GM12878 (cell line): ENCODE measurements around the gene SMIM44. TPM values are rescaled to one million over a fixed set of nuclear protein-coding genes. Genes with fewer than 3 reads are reported as not detected.
A peak's percentile ranks its signal among the peaks of the same experiment; 100 is the strongest.

Experiments used
- ATAC-seq: fragments of 200-7000 bp; cut with Tn5 transposase; 3 replicates; pipeline ENCODE4 v1.9.1; 2020; ENCODE audit warnings: mild to moderate bottlenecking, moderate library complexity
- BruUV-seq: library from RNA; stranded (reverse); fragments of 400-500 nt; replicated peaks from 2 replicates; lab custom pipeline; 2021; lab: Mats Ljungman, UMichigan
- CTCF ChIA-PET: fragments of 300-600 bp; sonication (Branson Sonifier 250); formaldehyde crosslinking; extraction: SDS; loops from one replicate; lab custom pipeline; 2021; ENCODE audit warnings: inconsistent platforms; lab: Yijun Ruan, JAX
- POLR2A ChIA-PET: fragments of 350-600 bp; formaldehyde crosslinking; extraction: SDS; loops from one replicate; lab custom pipeline; 2021; ENCODE audit warnings: inconsistent platforms; lab: Charles Lee
- RAD21 ChIA-PET: fragments of 300-600 bp; sonication (Branson Sonifier 250); formaldehyde crosslinking; loops from one replicate; lab custom pipeline; 2023; ENCODE audit warnings: antibody characterized with exemption; ENCODE audit not compliant: unreplicated experiment; lab: Charles Lee
- SMC1A ChIA-PET: fragments of 300-600 bp; sonication (Branson Sonifier 250); formaldehyde crosslinking; loops from one replicate; lab custom pipeline; 2023; ENCODE audit not compliant: unreplicated experiment, uncharacterized antibody; lab: Charles Lee
- DNase-seq: peaks from one replicate; pipeline ENCODE4 v3.0.0-alpha.2; 2011; ENCODE audit warnings: low read depth, low spot score
- FAIRE-seq: peaks from 3 replicates; lab custom pipeline; 2011; peaks lifted over from hg19 to GRCh38; lab: Jason Lieb, UNC
- H2AFZ ChIP-seq: 2 replicates; pipeline ENCODE4 v1.6.0; 2011; ENCODE audit warnings: low read depth, low read length, control low read depth; ENCODE audit not compliant: control insufficient read depth
- H3K27ac ChIP-seq: 2 replicates; pipeline ENCODE4 v1.5.1; 2011; ENCODE audit warnings: control low read depth; ENCODE audit not compliant: control insufficient read depth, insufficient read depth
- H3K27me3 ChIP-seq, 2 experiments: replicated peaks in 1 of 2; 2 replicates each; pipeline versions ENCODE4 v1.6.0 to v1.6.1; 2011; ENCODE audit warnings: low read length in 1 of 2; ENCODE audit not compliant: control insufficient read depth in 2 of 2, insufficient read depth in 2 of 2
- H3K36me3 ChIP-seq, 2 experiments: 2 replicates each; pipeline ENCODE4 v1.5.1; 2011; ENCODE audit warnings: low read length in 1 of 2; ENCODE audit not compliant: control insufficient read depth in 2 of 2, insufficient read depth in 2 of 2
- H3K4me1 ChIP-seq: 2 replicates; pipeline ENCODE4 v1.6.1; 2011; ENCODE audit warnings: mild to moderate bottlenecking, low read length, moderate library complexity, mixed read lengths; ENCODE audit not compliant: control insufficient read depth, insufficient read depth
- H3K4me2 ChIP-seq: 2 replicates; pipeline ENCODE4 v1.6.0; 2011; ENCODE audit warnings: control low read depth; ENCODE audit not compliant: control insufficient read depth, insufficient read depth
- H3K4me3 ChIP-seq: fragments of 200-600 bp; sonication (generic); 2 replicates; pipeline ENCODE4 v1.5.1; 2016
- H3K79me2 ChIP-seq: 2 replicates; pipeline ENCODE4 v1.6.0; 2011; ENCODE audit warnings: low read length; ENCODE audit not compliant: control insufficient read depth, insufficient read depth
- H3K9ac ChIP-seq: 2 replicates; pipeline ENCODE4 v1.8.0; 2011; ENCODE audit warnings: low read length, control low read depth, mixed read lengths; ENCODE audit not compliant: control insufficient read depth, insufficient read depth
- H3K9me3 ChIP-seq: replicated peaks from 3 replicates; pipeline ENCODE4 v1.5.1; 2011; ENCODE audit warnings: mild to moderate bottlenecking, low read length; ENCODE audit not compliant: control insufficient read depth, insufficient read depth
- H4K20me1 ChIP-seq: 2 replicates; pipeline ENCODE4 v1.6.0; 2011; ENCODE audit not compliant: control insufficient read depth, insufficient read depth
- ATF3 ChIP-seq: IDR thresholded peaks from 2 replicates; pipeline ENCODE4 v1.6.1; 2011; ENCODE audit warnings: low read depth, mild to moderate bottlenecking, low read length, moderate library complexity, borderline replicate concordance; ENCODE audit errors: extremely low read depth
- CBX5 ChIP-seq: sonication (generic); IDR thresholded peaks from 2 replicates; pipeline ENCODE4 v1.6.1; 2016; ENCODE audit warnings: low read depth, moderate library complexity, mild to moderate bottlenecking, inconsistent platforms
- CEBPB ChIP-seq, 2 experiments: fragments of 150-350 bp in 1 of 2; IDR thresholded peaks; 2 replicates each; pipeline ENCODE4 v1.6.1; 2012 to 2014; ENCODE audit warnings: low read depth in 2 of 2, low read length in 2 of 2, borderline replicate concordance in 1 of 2, inconsistent platforms in 1 of 2
- CREM ChIP-seq: IDR thresholded peaks from 2 replicates; pipeline ENCODE4 v1.6.1; 2014; ENCODE audit warnings: antibody characterized with exemption, low read depth
- EGR1 ChIP-seq, 2 experiments: IDR thresholded peaks; 1 replicate in 1 of 2; 2 replicates in 1 of 2; pipeline ENCODE4 v1.6.1; 2011 to 2012; ENCODE audit warnings: low read depth in 2 of 2, low read length in 2 of 2, borderline replicate concordance in 1 of 2, mild to moderate bottlenecking in 1 of 2, moderate library complexity in 1 of 2
- EP300 ChIP-seq, 2 experiments: fragments of 150-350 bp in 1 of 2; IDR thresholded peaks; 2 replicates each; pipeline ENCODE4 v1.6.1; 2011 to 2012; ENCODE audit warnings: low read depth in 2 of 2, low read length in 2 of 2, borderline replicate concordance in 1 of 2, improper control_type of control experiment in 1 of 2, inconsistent platforms in 1 of 2; ENCODE audit not compliant: control insufficient read depth in 1 of 2
- ESRRA ChIP-seq: IDR thresholded peaks from 2 replicates; pipeline ENCODE4 v1.6.1; 2012; ENCODE audit warnings: mild to moderate bottlenecking, low read length, improper control_type of control experiment
- ETV6 ChIP-seq, 2 experiments: fragments of 450-650 bp in 1 of 2; IDR thresholded peaks in 1 of 2; conservative IDR thresholded peaks in 1 of 2; 2 replicates each; pipeline ENCODE4 v1.6.1; 2014; ENCODE audit warnings: antibody characterized with exemption in 1 of 2, borderline replicate concordance in 1 of 2, low read depth in 1 of 2, mild to moderate bottlenecking in 1 of 2, moderate library complexity in 1 of 2
- HDGF ChIP-seq: fragments of 450-650 bp; IDR thresholded peaks from 2 replicates; pipeline ENCODE4 v1.6.1; 2016; ENCODE audit warnings: antibody characterized with exemption
- IRF4 ChIP-seq: IDR thresholded peaks from 2 replicates; pipeline ENCODE4 v1.6.1; 2011; ENCODE audit warnings: low read depth, low read length
- MEF2A ChIP-seq: IDR thresholded peaks from 2 replicates; pipeline ENCODE4 v1.6.1; 2011; ENCODE audit warnings: low read depth, mild to moderate bottlenecking, low read length, moderate library complexity; ENCODE audit not compliant: insufficient read depth
- NFYB ChIP-seq: IDR thresholded peaks from 2 replicates; pipeline ENCODE4 v1.6.1; 2011; ENCODE audit warnings: low read depth, mild to moderate bottlenecking, low read length, improper control_type of control experiment, moderate library complexity; ENCODE audit not compliant: insufficient read depth
- RBBP5 ChIP-seq: fragments of 200-600 bp; sonication (generic); conservative IDR thresholded peaks from 2 replicates; pipeline ENCODE4 v1.6.1; 2016
- SKIL ChIP-seq: fragments of 450-650 bp; IDR thresholded peaks from 2 replicates; pipeline ENCODE4 v1.6.1; 2017; ENCODE audit warnings: mild to moderate bottlenecking, low read depth, inconsistent platforms; ENCODE audit not compliant: poor library complexity, severe bottlenecking
- SMAD5 ChIP-seq: IDR thresholded peaks from 2 replicates; pipeline ENCODE4 v1.6.1; 2016; ENCODE audit warnings: antibody characterized with exemption, low read depth
- SMARCA5 ChIP-seq: fragments of 450-650 bp; IDR thresholded peaks from 2 replicates; pipeline ENCODE4 v1.6.1; 2017; ENCODE audit warnings: mild to moderate bottlenecking
- TAF1 ChIP-seq: IDR thresholded peaks from 2 replicates; pipeline ENCODE4 v1.6.1; 2011; ENCODE audit warnings: mild to moderate bottlenecking, low read depth, low read length, borderline replicate concordance
- WGBS: methylation state at CpG from one replicate; pipeline ENCODE4 v1.1.6; 2016; ENCODE audit warnings: low lambda C conversion rate; ENCODE audit not compliant: insufficient replicate concordance, insufficient coverage; ENCODE audit errors: missing lambda C conversion rate; 5-methylcytosine and 5-hydroxymethylcytosine counted together
- in situ Hi-C: fragments of 300-500 bp; cut with MboI; formaldehyde crosslinking; loops from 9 replicates; pipeline ENCODE4 v1.14.3; 2018; ENCODE audit warnings: mixed read lengths
- intact Hi-C: fragments of 100-400 bp; cut with micrococcal nuclease; formaldehyde crosslinking; loops from one replicate; pipeline ENCODE4 v1.14.2; 2022; ENCODE audit not compliant: unreplicated experiment
- polyA plus RNA-seq, 11 experiments: library from polyadenylated mRNA; depleted of rRNA in 4 of 11; unstranded in 6 of 11; stranded (reverse) in 5 of 11; fragments of >200 nt; fragmentation: Nextera tagmentation in 4 of 11; fragmentation: Illumina TruSeq in 1 of 11; extraction: Ambion mirVana in 4 of 11; extraction: Trizol in 1 of 11; gene quantifications; 1 replicate in 1 of 11; 2 replicates in 10 of 11; pipeline versions ENCODE4 v1.2.1 to v1.2.3, GENCODE V29; 2011 to 2016; ENCODE audit warnings: inconsistent platforms in 2 of 11, missing spikeins in 2 of 11, low read depth in 1 of 11
- total RNA-seq, 4 experiments: library from RNA; depleted of rRNA in 3 of 4; stranded (reverse); fragments of >200 nt in 3 of 4; fragmentation: Illumina TruSeq in 1 of 4; extraction: Trizol in 1 of 4; gene quantifications; 2 replicates each; pipeline versions ENCODE4 v1.2.1 to v1.2.3, GENCODE V29; 2013 to 2021

SMIM44 gene
- total and polyA plus RNA-seq, 10 of the 15 experiments (the other 5 are each of a cell fraction or from before 2014, with no cell fraction given): not detected

- CTCF ChIA-PET: interaction anchor here (0.6 kb wide), 2 partner anchors 107 to 423 kb away, joined by 4 read pairs; no protein-coding TSS in a partner anchor
- H3K79me2 ChIP-seq: no peaks in the 10 kb centered on the region; the same call in 1 of the 2 replicates
- WGBS: 73% methylated on average over 11 of the region's 11 CpGs
- DNase-seq (no peak), FAIRE-seq (no peak), ATAC-seq (no peak)
- SMC1A ChIA-PET: no interaction called here
- peaks cover 5% of the 10 kb centered on the region for H3K4me1 ChIP-seq
- no peaks in the 10 kb centered on the region for H4K20me1 ChIP-seq
- peak overlapping the region; percentile 99 for H3K4me2 ChIP-seq
- H3K27ac ChIP-seq: peak overlapping the region; percentile 98
- H3K36me3 ChIP-seq: peaks cover 14 to 17% of the 10 kb centered on the region in 2 experiments; a peak in 3 of 4 replicates
- intact Hi-C loops: no loop called here
- no peak for TF ChIP-seq SMARCA5
- TF ChIP-seq NFYB: no peak
- TF ChIP-seq SMAD5: no peak
- no peak for TF ChIP-seq ATF3
- TF ChIP-seq CEBPB (IDR thresholded peaks at IDR 0.05; ENCODE audit: borderline replicate concordance in 1 of 2, low read depth in 2 of 2, low read length in 2 of 2): no peak
- no peak for TF ChIP-seq HDGF
- no peak for TF ChIP-seq TAF1
- TF ChIP-seq CREM: no peak
- no peak for TF ChIP-seq CBX5
- no peak for TF ChIP-seq MEF2A
- no peak for TF ChIP-seq EGR1 (IDR thresholded peaks at IDR 0.05; ENCODE audit: borderline replicate concordance in 1 of 2, low read depth in 2 of 2, low read length in 2 of 2)
- TF ChIP-seq EP300 (IDR thresholded peaks at IDR 0.05; ENCODE audit: borderline replicate concordance in 1 of 2, control insufficient read depth in 1 of 2, low read depth in 2 of 2, low read length in 2 of 2): no peak
- no peak for TF ChIP-seq IRF4
- TF ChIP-seq RBBP5: no peak
- no peak for TF ChIP-seq SKIL
- no peak for TF ChIP-seq ETV6 (conservative IDR thresholded peaks at IDR 0.05 in 1 of 2, IDR thresholded peaks at IDR 0.05 in 1 of 2; ENCODE audit: borderline replicate concordance in 1 of 2, low read depth in 1 of 2)
- no peak for TF ChIP-seq ESRRA
- H3K4me3 ChIP-seq: peak overlapping the region; percentile 67; the same call in 1 of the 2 replicates
- no TSS peak for BruUV-seq
- peak overlapping the region; percentile 78; the same call in 1 of the 2 replicates for H3K9ac ChIP-seq
- H2AFZ ChIP-seq: peak overlapping the region; percentile 94
- in situ Hi-C loops: loop anchor here (5.0 kb wide), 1 partner anchor 107 kb away; no protein-coding TSS in a partner anchor
- POLR2A ChIA-PET: no interaction called here
- RAD21 ChIA-PET: no interaction called here
- H3K9me3 ChIP-seq: peaks cover 3% of the 10 kb centered on the region; the same call in 2 of the 3 replicates
- H3K27me3 ChIP-seq: no peaks in the 10 kb centered on the region
Measured at GRCh38 chr19:3433805-3434540, 49.3 kb downstream of the SMIM44 start.
